Fibroblast of lung (primary cell): Measurements from ENCODE around the gene PLEKHG1. TPM values are rescaled to one million over a fixed set of nuclear protein-coding genes. Genes with fewer than 3 reads are reported as not detected.

Source experiments
- DNase-seq, 2 donors: peaks; one replicate each; pipeline versions ENCODE4 v3.0.0 to v3.0.0-alpha.2; 2010; ENCODE audit warnings: low read depth in 2 of 2
- H2AFZ ChIP-seq: 2 replicates; pipeline ENCODE4 v1.5.1; 2012; ENCODE audit warnings: low read length, control low read depth, inconsistent platforms
- H3K27ac ChIP-seq: 2 replicates; pipeline ENCODE4 v1.5.1; 2011; ENCODE audit warnings: low read length, control low read depth; ENCODE audit not compliant: insufficient read depth
- H3K27me3 ChIP-seq: 2 replicates; pipeline ENCODE4 v1.5.1; 2011; ENCODE audit warnings: mild to moderate bottlenecking, low read length; ENCODE audit not compliant: control insufficient read depth, insufficient read depth
- H3K36me3 ChIP-seq: 2 replicates; pipeline ENCODE4 v1.5.1; 2011; ENCODE audit warnings: low read length; ENCODE audit not compliant: control insufficient read depth, insufficient read depth
- H3K4me1 ChIP-seq: 2 replicates; pipeline ENCODE4 v1.5.1; 2011; ENCODE audit warnings: low read length; ENCODE audit not compliant: control insufficient read depth, insufficient read depth; ENCODE audit errors: extremely low read depth
- H3K4me2 ChIP-seq: 2 replicates; pipeline ENCODE4 v1.5.1; 2011; ENCODE audit warnings: low read length, control low read depth; ENCODE audit not compliant: insufficient read depth; ENCODE audit errors: extremely low read depth
- H3K4me3 ChIP-seq, 4 experiments: fragments of 200-600 bp in 1 of 4; sonication (generic) in 1 of 4; replicated peaks in 1 of 4; 2 replicates each; pipeline ENCODE4 v1.5.1; 2011 to 2016; ENCODE audit warnings: low read length in 4 of 4, low read depth in 3 of 4, mild to moderate bottlenecking in 3 of 4, control low read depth in 2 of 4, inconsistent platforms in 1 of 4, mixed read lengths in 1 of 4; ENCODE audit not compliant: insufficient read depth in 1 of 4; ENCODE audit errors: control extremely low read depth in 1 of 4
- H3K79me2 ChIP-seq: 2 replicates; pipeline ENCODE4 v1.5.1; 2012; ENCODE audit warnings: mild to moderate bottlenecking, low read length, inconsistent platforms; ENCODE audit not compliant: control insufficient read depth, insufficient read depth
- H3K9ac ChIP-seq: 2 replicates; pipeline ENCODE4 v1.5.1; 2011; ENCODE audit warnings: mild to moderate bottlenecking, low read length, control low read depth; ENCODE audit not compliant: insufficient read depth
- H3K9me3 ChIP-seq: 2 replicates; pipeline ENCODE4 v1.5.1; 2012; ENCODE audit warnings: low read depth, low read length; ENCODE audit not compliant: control insufficient read depth, insufficient read depth
- H4K20me1 ChIP-seq: 2 replicates; pipeline ENCODE4 v1.5.1; 2011; ENCODE audit warnings: low read length; ENCODE audit not compliant: control insufficient read depth, insufficient read depth; ENCODE audit errors: extremely low read depth
- CTCF ChIP-seq, 2 donors: IDR thresholded peaks in 1 of 2; conservative IDR thresholded peaks in 1 of 2; 1 replicate in 1 of 2; 2 replicates in 1 of 2; pipeline ENCODE4 v1.5.1; 2011 to 2012; ENCODE audit warnings: low read length in 2 of 2, control low read depth in 1 of 2, inconsistent platforms in 1 of 2, low read depth in 1 of 2, mild to moderate bottlenecking in 1 of 2
- EZH2 ChIP-seq: IDR thresholded peaks from 2 replicates; pipeline ENCODE4 v1.5.1; 2012; ENCODE audit warnings: low read length, control low read depth, mild to moderate bottlenecking; ENCODE audit errors: missing control alignments
- polyA plus RNA-seq, 2 donors: library from polyadenylated mRNA; depleted of rRNA in 1 of 2; stranded (reverse) in 1 of 2; unstranded in 1 of 2; fragments of >200 nt; gene quantifications; 2 replicates each; pipeline ENCODE4 v1.2.1, GENCODE V29; 2011 to 2012; ENCODE audit warnings: missing spikeins in 1 of 2
- total RNA-seq: library from RNA; depleted of rRNA; stranded (reverse); fragments of >200 nt; gene quantifications from 2 replicates; pipeline ENCODE4 v1.2.1, GENCODE V29; 2014

The PLEKHG1 gene
- total and polyA plus RNA-seq, 2 donors (not counting 1 experiment from before 2014, with no cell fraction given), result 0.30 to 12.7 TPM

- no peaks in the 10 kb centered on the region for H3K36me3 ChIP-seq
- no peak for TF ChIP-seq EZH2
- no peak for TF ChIP-seq CTCF (conservative IDR thresholded peaks at IDR 0.05 in 1 of 2, IDR thresholded peaks at IDR 0.05 in 1 of 2; ENCODE audit: low read depth in 1 of 2, low read length in 2 of 2)
- no peaks in the 10 kb centered on the region for H3K4me1 ChIP-seq
- no peak for DNase-seq
- H3K4me2 ChIP-seq, result no peak overlapping the region
- no peak overlapping the region for H3K9ac ChIP-seq
- H4K20me1 ChIP-seq, result no peaks in the 10 kb centered on the region
- no peak overlapping the region for H3K4me3 ChIP-seq
- no peaks in the 10 kb centered on the region for H3K9me3 ChIP-seq
- H3K79me2 ChIP-seq, result no peaks in the 10 kb centered on the region
- H3K27me3 ChIP-seq, result no peaks in the 10 kb centered on the region
- no peak overlapping the region for H3K27ac ChIP-seq
- no peak overlapping the region for H2AFZ ChIP-seq
These were observed 9.8 kb upstream of the PLEKHG1 start for GRCh38 chr6:150589852-150590251.

- H3K9ac ChIP-seq, result no peak overlapping the region
- no peak for DNase-seq
- no peaks in the 10 kb centered on the region for H4K20me1 ChIP-seq
- H3K4me1 ChIP-seq, result no peaks in the 10 kb centered on the region
- H2AFZ ChIP-seq, result no peak overlapping the region
- no peak overlapping the region for H3K4me3 ChIP-seq
- TF ChIP-seq EZH2 (no peak), CTCF (conservative IDR thresholded peaks at IDR 0.05 in 1 of 2, IDR thresholded peaks at IDR 0.05 in 1 of 2; ENCODE audit: low read depth in 1 of 2, low read length in 2 of 2) (no peak)
- H3K9me3 ChIP-seq, result no peaks in the 10 kb centered on the region
- H3K27me3 ChIP-seq, result no peaks in the 10 kb centered on the region
- no peak overlapping the region for H3K27ac ChIP-seq
- no peaks in the 10 kb centered on the region for H3K79me2 ChIP-seq
- no peak overlapping the region for H3K4me2 ChIP-seq
- H3K36me3 ChIP-seq, result no peaks in the 10 kb centered on the region
These were observed 9.2 kb upstream of the PLEKHG1 start for GRCh38 chr6:150590446-150590845.

- H3K27me3 ChIP-seq, result no peaks in the 10 kb centered on the region
- no peak overlapping the region for H3K4me2 ChIP-seq
- TF ChIP-seq EZH2 (no peak), CTCF (conservative IDR thresholded peaks at IDR 0.05 in 1 of 2, IDR thresholded peaks at IDR 0.05 in 1 of 2; ENCODE audit: low read depth in 1 of 2, low read length in 2 of 2) (no peak)
- no peaks in the 10 kb centered on the region for H3K9me3 ChIP-seq
- H3K36me3 ChIP-seq, result no peaks in the 10 kb centered on the region
- H2AFZ ChIP-seq, result no peak overlapping the region
- H3K9ac ChIP-seq, result no peak overlapping the region
- H3K27ac ChIP-seq, result no peak overlapping the region
- H3K4me3 ChIP-seq, result no peak overlapping the region
- H4K20me1 ChIP-seq, result no peaks in the 10 kb centered on the region
- no peaks in the 10 kb centered on the region for H3K79me2 ChIP-seq
- no peaks in the 10 kb centered on the region for H3K4me1 ChIP-seq
- no peak for DNase-seq
These were observed 7.2 kb upstream of the PLEKHG1 start for GRCh38 chr6:150592377-150592995.
